GM10266 (cell line): ENCODE results near the gene DDX10.

Experiments used
- DNase-seq: peaks from one replicate; pipeline ENCODE4 v3.0.0; 2012; ENCODE audit errors: extremely low spot score
- CTCF ChIP-seq: IDR thresholded peaks from 2 replicates; pipeline ENCODE4 v1.5.1; 2012; ENCODE audit warnings: mild to moderate bottlenecking, low read depth; ENCODE audit not compliant: control insufficient read depth, insufficient read depth; ENCODE audit errors: missing control alignments

Gene DDX10

GRCh38 chr11:108715239-108715638 is 50.4 kb downstream of the DDX10 start:
- no peak for TF ChIP-seq CTCF
- no peak for DNase-seq

GRCh38 chr11:108718466-108718865 is 53.6 kb downstream of the DDX10 start:
- no peak for TF ChIP-seq CTCF
- no peak for DNase-seq

GRCh38 chr11:108724974-108725689 is 60.3 kb downstream of the DDX10 start:
- no peak for TF ChIP-seq CTCF

GRCh38 chr11:108726077-108726800 is 61.4 kb downstream of the DDX10 start:
- TF ChIP-seq CTCF = no peak
- no peak for DNase-seq

More at GRCh38 chr11:108724974-108725689, 60.3 kb downstream of the DDX10 start:
- no peak for DNase-seq

- no peak for TF ChIP-seq CTCF
- no peak for DNase-seq
These were observed 62.8 kb downstream of the DDX10 start for GRCh38 chr11:108727665-108728064.

- DNase-seq = no peak
- no peak for TF ChIP-seq CTCF
These were observed 64.5 kb downstream of the DDX10 start for GRCh38 chr11:108729227-108729871.

GRCh38 chr11:108732395-108732794 is 67.5 kb downstream of the DDX10 start:
- no peak for DNase-seq

More at GRCh38 chr11:108732395-108732794, 67.5 kb downstream of the DDX10 start:
- no peak for TF ChIP-seq CTCF
